SH-SY5Y (cell line): ENCODE results near the gene WDR5.

Experiments
- GATA2 ChIP-seq: IDR thresholded peaks from 2 replicates; pipeline ENCODE4 v1.6.1; 2011; ENCODE audit warnings: mild to moderate bottlenecking, low read depth, low read length
- GATA3 ChIP-seq: IDR thresholded peaks from 2 replicates; pipeline ENCODE4 v1.6.1; 2011; ENCODE audit warnings: low read depth, mild to moderate bottlenecking, low read length, moderate library complexity

DNA sequence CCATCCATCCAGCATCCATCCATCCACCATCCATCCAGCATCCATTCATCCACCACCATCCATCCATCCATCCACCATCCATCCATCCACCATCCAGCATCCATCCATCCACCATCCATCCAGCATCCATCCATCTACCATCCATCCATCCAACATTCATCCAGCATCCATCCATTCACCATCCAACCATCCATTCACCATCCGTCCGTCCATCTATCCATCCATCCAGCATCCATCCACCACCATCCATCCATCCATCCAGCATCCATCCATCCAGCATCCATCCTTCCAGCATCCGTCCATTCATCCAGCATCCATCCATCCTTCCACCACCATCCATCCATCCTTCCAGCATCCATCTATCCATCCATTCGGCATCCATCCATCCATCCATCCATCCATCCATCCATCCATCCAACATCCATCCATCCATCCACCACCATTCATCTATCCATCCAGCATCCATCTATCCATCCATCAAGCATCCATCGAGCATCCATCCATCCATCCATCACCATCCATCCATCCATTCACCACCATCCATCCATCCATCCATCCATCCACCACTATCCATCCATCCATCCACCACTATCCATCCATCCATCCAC is 32.4 kb upstream of the WDR5 start:
- TF ChIP-seq GATA3: no peak
- TF ChIP-seq GATA2: no peak
